Neural cell (in vitro differentiated cells): ENCODE data around the gene CNTNAP2.

ENCODE experiments used
- EP300 ChIP-seq: fragments of 450-650 bp; conservative IDR thresholded peaks from 2 replicates; pipeline ENCODE4 v1.6.1; 2014; ENCODE audit warnings: antibody characterized with exemption, mild to moderate bottlenecking, moderate library complexity; ENCODE audit not compliant: poor library complexity, severe bottlenecking
- EZH2 ChIP-seq: fragments of 200-600, 300-800 bp; shearing (Covaris generic), sonication (generic); IDR thresholded peaks from 2 replicates; pipeline ENCODE4 v1.6.1; 2014; ENCODE audit warnings: antibody characterized with exemption, low read length, borderline replicate concordance, mild to moderate bottlenecking; ENCODE audit not compliant: insufficient read depth, poor library complexity, severe bottlenecking
- MXI1 ChIP-seq: fragments of 450-650 bp; conservative IDR thresholded peaks from 2 replicates; pipeline ENCODE4 v1.6.1; 2014; ENCODE audit warnings: antibody characterized with exemption, mild to moderate bottlenecking; ENCODE audit not compliant: poor library complexity, severe bottlenecking
- POLR2AphosphoS5 ChIP-seq: IDR thresholded peaks from 2 replicates; pipeline ENCODE4 v1.6.1; 2012
- RAD21 ChIP-seq: fragments of 450-650 bp; conservative IDR thresholded peaks from 2 replicates; pipeline ENCODE4 v1.6.1; 2014; ENCODE audit warnings: antibody characterized with exemption, mild to moderate bottlenecking, moderate library complexity
- SMC3 ChIP-seq: fragments of 450-650 bp; conservative IDR thresholded peaks from 2 replicates; pipeline ENCODE4 v1.6.1; 2014; ENCODE audit warnings: antibody characterized with exemption, mild to moderate bottlenecking, moderate library complexity; ENCODE audit not compliant: poor library complexity
- TAF1 ChIP-seq: IDR thresholded peaks from 2 replicates; pipeline ENCODE4 v1.6.1; 2012; ENCODE audit warnings: low read depth
- TF ChIP-seq, protein P1 (sequence below): fragments of 450-650 bp; IDR thresholded peaks from 2 replicates; pipeline ENCODE4 v1.5.1; 2014; ENCODE audit warnings: antibody characterized with exemption, mild to moderate bottlenecking, moderate library complexity; ENCODE audit not compliant: poor library complexity, severe bottlenecking
- TF ChIP-seq, protein P2 (sequence below): IDR thresholded peaks from 2 replicates; pipeline ENCODE4 v1.6.1; 2012; ENCODE audit warnings: borderline replicate concordance

DNA sequence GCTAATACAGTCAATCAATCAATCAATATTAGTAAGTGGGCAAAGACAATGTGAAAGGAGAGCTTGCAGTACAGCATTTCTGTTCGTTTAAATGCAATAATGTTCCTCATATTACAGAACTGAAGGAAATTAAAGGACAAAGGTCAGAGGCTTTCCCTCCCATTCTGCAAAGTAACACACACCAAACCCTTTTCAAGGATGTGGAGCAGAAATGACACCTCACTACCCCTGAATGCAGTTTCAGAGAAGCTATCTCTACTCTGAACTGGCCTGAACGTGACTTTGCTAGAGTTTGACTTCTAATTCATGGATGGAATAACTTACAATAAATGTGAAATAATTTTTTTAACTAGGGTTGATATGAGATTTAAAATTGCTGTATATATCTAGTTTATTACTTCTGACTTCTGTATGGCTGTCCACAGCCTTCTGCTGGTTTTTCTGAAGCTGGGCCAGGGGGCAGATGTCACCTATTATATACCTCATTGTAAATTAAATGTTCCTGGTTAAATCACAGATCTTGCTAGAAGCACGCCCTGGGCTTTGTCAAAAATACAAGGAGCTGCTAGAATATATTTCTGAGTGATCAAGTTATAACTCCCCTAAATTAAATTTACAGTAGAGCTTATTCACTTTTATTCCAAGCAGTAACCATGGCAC, 2317.1 kb downstream of the CNTNAP2 start:
- TF ChIP-seq EZH2 (no peak), POLR2AphosphoS5 (no peak), MXI1 (no peak), TAF1 (no peak), RAD21 (no peak), EP300 (no peak), SMC3 (no peak)
- TF ChIP-seq, protein P1, sequence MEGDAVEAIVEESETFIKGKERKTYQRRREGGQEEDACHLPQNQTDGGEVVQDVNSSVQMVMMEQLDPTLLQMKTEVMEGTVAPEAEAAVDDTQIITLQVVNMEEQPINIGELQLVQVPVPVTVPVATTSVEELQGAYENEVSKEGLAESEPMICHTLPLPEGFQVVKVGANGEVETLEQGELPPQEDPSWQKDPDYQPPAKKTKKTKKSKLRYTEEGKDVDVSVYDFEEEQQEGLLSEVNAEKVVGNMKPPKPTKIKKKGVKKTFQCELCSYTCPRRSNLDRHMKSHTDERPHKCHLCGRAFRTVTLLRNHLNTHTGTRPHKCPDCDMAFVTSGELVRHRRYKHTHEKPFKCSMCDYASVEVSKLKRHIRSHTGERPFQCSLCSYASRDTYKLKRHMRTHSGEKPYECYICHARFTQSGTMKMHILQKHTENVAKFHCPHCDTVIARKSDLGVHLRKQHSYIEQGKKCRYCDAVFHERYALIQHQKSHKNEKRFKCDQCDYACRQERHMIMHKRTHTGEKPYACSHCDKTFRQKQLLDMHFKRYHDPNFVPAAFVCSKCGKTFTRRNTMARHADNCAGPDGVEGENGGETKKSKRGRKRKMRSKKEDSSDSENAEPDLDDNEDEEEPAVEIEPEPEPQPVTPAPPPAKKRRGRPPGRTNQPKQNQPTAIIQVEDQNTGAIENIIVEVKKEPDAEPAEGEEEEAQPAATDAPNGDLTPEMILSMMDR: no peak
- TF ChIP-seq, protein P2, sequence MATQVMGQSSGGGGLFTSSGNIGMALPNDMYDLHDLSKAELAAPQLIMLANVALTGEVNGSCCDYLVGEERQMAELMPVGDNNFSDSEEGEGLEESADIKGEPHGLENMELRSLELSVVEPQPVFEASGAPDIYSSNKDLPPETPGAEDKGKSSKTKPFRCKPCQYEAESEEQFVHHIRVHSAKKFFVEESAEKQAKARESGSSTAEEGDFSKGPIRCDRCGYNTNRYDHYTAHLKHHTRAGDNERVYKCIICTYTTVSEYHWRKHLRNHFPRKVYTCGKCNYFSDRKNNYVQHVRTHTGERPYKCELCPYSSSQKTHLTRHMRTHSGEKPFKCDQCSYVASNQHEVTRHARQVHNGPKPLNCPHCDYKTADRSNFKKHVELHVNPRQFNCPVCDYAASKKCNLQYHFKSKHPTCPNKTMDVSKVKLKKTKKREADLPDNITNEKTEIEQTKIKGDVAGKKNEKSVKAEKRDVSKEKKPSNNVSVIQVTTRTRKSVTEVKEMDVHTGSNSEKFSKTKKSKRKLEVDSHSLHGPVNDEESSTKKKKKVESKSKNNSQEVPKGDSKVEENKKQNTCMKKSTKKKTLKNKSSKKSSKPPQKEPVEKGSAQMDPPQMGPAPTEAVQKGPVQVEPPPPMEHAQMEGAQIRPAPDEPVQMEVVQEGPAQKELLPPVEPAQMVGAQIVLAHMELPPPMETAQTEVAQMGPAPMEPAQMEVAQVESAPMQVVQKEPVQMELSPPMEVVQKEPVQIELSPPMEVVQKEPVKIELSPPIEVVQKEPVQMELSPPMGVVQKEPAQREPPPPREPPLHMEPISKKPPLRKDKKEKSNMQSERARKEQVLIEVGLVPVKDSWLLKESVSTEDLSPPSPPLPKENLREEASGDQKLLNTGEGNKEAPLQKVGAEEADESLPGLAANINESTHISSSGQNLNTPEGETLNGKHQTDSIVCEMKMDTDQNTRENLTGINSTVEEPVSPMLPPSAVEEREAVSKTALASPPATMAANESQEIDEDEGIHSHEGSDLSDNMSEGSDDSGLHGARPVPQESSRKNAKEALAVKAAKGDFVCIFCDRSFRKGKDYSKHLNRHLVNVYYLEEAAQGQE: no peak
